ENCODE data around the gene TRIP10.

DNA sequence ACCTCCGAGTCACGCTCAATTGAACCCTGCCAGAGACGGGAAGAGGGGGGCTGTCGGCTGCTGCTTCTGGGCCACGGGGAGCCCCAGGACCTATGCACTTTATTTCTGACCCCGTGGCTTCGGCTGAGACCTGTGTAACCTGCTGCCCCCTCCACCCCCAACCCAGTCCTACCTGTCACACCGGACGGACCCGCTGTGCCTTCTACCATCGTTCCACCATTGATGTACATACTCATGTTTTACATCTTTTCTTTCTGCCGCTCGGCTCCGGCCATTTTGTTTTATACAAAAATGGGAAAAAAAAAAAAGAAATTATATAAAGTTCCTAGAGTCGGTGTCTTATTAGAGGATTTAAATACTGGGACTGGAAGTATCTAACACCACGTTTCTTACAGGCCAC, 11.7 kb downstream of the TRIP10 start:
- TF ChIP-seq CTCF (IDR thresholded peaks at IDR 0.05) (no peak), POLR2A (IDR thresholded peaks at IDR 0.05) (no peak)

Data from thyroid gland (tissue), 4 donors.